Measurements from ENCODE around the gene CCDC89.
"Not testable (repeated sequence)": the region's sequence is repeated elsewhere in the genome, so short reads cannot be mapped to it uniquely, and the experiment has no call there.

Gene CCDC89

GRCh38 chr11:85656777-85657176, 29.2 kb downstream of the CCDC89 start:
- no peak for FAIRE-seq

GRCh38 chr11:85654343-85654742, 31.7 kb downstream of the CCDC89 start:
- not testable (repeated sequence) for FAIRE-seq; DNase-seq (ENCODE audit: insufficient read length, low spot score)

More at GRCh38 chr11:85656777-85657176, 29.2 kb downstream of the CCDC89 start:
- no peak for DNase-seq (ENCODE audit: insufficient read length, low spot score)

DNA sequence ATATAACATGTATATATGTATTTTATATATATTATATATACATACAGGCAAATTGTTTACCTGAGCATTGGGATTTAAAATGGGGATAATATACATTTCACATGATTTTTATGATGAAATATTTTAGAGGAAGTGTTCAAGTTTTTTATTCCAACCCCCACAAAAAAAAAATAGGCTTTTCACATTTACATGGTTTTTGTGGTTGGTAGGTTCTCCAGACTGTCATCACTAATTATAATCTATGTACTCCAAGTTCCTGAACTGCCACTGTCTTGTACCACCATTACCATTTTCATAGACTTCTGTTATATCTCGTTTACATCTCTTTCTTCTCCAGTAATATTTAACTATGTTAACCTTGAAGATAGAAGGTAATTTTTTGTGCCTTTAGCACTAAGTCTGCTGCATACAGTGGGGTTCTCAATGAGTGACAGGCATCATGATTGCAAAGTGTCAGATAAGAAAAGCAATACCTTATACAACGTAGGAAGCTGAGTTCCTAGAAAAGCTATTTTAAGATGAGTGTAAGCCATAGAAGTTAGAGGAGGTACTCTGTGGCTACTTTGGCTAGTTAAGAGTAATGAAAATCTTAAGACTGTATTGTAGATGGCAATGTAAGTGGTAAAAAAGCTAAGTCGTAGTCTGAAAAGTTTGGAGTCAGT, 33.1 kb downstream of the CCDC89 start:
- FAIRE-seq: no peak
- no peak for DNase-seq (ENCODE audit: insufficient read length, low spot score)

DNA sequence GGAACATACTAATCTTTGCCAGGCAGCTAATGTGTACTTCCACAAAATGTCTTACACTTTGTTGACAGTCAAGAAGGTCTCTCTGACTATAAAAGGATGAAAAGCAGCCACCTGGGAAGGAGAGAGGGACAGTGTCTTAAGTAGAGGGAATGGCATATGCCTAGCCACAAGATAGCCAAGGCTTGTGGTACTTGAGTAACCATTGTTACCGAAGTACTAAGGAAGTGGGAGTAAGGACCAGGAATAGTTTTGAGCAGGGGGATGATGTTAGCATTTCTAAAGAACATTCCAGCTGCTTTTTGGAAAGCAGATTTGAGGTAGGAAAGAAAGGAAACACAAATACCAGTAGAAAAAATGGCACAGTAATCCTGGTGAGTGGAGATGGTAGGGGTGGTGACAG, 34.9 kb downstream of the CCDC89 start:
- no peak for DNase-seq (ENCODE audit: insufficient read length, low spot score)
- no peak for FAIRE-seq

DNA sequence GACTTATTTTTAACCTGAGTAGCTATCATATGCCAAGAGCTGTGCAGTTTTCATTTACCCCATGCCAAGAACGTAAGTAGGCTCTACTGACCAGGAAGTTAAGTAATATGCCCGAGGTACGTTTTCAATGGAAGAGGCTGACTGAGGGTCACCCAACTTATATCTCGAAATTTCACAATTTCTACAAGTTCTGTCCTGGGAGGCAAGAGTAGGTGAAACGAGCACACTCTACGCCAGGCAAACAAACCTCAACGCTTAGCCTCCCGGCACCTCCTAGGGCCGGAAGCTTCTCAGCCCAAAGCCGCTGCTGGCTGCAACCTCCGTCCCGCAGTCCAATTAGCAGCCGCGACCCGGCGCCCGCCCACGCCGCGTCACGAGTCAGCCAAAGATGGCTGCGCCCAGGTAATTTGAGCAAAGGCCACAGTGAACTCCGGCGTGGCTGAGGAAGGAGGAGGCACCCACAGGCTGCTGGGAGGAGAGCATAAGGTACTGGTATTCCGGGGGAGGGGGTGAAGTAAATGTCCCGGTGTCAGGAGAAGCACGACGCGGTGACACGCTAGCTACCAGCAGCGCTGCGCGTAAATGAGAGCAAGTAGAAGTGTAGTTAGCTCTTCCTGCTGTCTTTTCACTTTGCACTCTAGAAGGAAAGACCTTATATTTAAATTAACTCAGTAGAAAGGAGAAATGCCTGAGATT, 38.2 kb downstream of the CCDC89 start, which contains the start of gene TMEM126A:
Gene TMEM126A, plus strand, starts transcription at position 364 of the 696 bp plus-strand sequence. CDS start 2,289 bp downstream, outside the sequence.
- FAIRE-seq (peak; percentile 94), DNase-seq (ENCODE audit: insufficient read length, low spot score) (peak; percentile 57)

DNA sequence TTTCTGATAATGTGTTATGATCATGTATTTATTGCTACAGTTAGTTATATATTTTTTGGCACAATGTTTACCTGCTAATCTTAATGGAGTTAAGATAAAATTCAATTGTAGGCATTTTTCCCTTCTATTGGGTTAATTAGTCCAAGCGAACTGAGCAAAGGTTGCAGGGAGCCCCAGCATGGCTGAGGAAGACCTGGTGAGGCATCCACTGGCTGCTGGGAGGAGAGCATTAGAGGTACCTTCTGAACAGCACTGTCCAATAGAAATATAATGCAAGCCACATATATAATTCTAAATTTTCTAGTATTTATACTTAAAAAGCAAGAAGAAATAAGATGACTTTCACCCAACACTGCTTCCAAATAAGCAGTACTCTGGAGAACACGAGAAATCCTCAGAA, 38.9 kb downstream of the CCDC89 start:
- no peak for DNase-seq (ENCODE audit: insufficient read length, low spot score)
- no peak for FAIRE-seq

DNA sequence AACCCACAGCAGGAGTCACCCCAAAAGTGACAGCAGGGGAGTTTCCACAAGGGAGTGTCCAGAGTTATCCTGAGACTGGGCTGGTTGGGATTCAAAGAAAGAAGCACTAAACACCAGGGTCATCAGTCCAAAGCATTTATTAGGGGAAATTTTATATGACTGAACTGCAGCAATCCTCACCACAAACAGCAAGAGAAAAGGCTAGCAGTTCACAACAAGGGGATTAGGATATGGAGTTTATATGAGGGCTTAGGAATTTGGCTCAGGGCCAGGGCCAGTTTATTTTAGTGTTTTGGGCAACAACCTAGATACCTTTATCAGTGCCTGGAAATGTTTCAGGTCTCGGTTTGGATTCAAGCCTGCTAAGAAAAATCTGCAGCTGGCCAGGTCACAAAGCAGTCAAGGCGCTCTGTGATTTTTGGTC, 42.8 kb downstream of the CCDC89 start:
- FAIRE-seq (no peak), DNase-seq (ENCODE audit: insufficient read length, low spot score) (no peak)

GRCh38 chr11:85634747-85635146, 51.2 kb downstream of the CCDC89 start:
- FAIRE-seq (no peak), DNase-seq (ENCODE audit: insufficient read length, low spot score) (no peak)
